ENCODE measurements around the gene MYLK.

MYLK gene

GRCh38 chr3:123787133-123787532 is 97.0 kb downstream of the MYLK start:
- TF ChIP-seq, protein P1, sequence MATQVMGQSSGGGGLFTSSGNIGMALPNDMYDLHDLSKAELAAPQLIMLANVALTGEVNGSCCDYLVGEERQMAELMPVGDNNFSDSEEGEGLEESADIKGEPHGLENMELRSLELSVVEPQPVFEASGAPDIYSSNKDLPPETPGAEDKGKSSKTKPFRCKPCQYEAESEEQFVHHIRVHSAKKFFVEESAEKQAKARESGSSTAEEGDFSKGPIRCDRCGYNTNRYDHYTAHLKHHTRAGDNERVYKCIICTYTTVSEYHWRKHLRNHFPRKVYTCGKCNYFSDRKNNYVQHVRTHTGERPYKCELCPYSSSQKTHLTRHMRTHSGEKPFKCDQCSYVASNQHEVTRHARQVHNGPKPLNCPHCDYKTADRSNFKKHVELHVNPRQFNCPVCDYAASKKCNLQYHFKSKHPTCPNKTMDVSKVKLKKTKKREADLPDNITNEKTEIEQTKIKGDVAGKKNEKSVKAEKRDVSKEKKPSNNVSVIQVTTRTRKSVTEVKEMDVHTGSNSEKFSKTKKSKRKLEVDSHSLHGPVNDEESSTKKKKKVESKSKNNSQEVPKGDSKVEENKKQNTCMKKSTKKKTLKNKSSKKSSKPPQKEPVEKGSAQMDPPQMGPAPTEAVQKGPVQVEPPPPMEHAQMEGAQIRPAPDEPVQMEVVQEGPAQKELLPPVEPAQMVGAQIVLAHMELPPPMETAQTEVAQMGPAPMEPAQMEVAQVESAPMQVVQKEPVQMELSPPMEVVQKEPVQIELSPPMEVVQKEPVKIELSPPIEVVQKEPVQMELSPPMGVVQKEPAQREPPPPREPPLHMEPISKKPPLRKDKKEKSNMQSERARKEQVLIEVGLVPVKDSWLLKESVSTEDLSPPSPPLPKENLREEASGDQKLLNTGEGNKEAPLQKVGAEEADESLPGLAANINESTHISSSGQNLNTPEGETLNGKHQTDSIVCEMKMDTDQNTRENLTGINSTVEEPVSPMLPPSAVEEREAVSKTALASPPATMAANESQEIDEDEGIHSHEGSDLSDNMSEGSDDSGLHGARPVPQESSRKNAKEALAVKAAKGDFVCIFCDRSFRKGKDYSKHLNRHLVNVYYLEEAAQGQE (IDR thresholded peaks at IDR 0.05; ENCODE audit: insufficient replicate concordance, low read depth): no peak
- no peak for TF ChIP-seq SPI1 (IDR thresholded peaks at IDR 0.05; ENCODE audit: borderline replicate concordance, low read depth)
- DNase-seq (ENCODE audit: low read depth in 1 of 2, low spot score in 1 of 2): no peak

DNA sequence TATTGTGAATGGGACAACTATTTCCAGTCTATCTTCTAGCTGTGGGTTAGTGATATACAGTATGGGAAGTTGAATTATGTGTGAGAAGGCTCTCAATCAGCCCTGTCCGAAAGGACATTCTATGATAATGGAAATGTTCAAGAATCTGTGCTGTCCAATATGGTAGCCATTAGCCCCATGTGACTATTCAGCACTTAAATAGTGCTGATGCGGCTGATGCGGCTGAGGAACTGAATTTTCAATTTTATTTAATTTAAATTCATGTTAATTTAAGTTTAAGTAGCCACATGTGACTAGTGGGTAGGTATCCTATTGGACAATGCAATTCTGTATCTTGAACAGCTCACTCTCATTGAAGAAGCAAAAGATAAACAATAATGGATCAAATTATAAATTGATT is 98.5 kb downstream of the MYLK start:
- Histone ChIP-seq H3K4me3 (replicated peaks; ENCODE audit: insufficient read depth, low read length) (no peak overlapping the region), H3K27me3 (ENCODE audit: insufficient read depth, poor library complexity, severe bottlenecking) (peaks cover 4% of the 10 kb centered on the region), H3K27ac (replicated peaks) (no peak overlapping the region)
- no peak for DNase-seq (ENCODE audit: low read depth in 1 of 2, low spot score in 1 of 2)
- TF ChIP-seq, protein P2, sequence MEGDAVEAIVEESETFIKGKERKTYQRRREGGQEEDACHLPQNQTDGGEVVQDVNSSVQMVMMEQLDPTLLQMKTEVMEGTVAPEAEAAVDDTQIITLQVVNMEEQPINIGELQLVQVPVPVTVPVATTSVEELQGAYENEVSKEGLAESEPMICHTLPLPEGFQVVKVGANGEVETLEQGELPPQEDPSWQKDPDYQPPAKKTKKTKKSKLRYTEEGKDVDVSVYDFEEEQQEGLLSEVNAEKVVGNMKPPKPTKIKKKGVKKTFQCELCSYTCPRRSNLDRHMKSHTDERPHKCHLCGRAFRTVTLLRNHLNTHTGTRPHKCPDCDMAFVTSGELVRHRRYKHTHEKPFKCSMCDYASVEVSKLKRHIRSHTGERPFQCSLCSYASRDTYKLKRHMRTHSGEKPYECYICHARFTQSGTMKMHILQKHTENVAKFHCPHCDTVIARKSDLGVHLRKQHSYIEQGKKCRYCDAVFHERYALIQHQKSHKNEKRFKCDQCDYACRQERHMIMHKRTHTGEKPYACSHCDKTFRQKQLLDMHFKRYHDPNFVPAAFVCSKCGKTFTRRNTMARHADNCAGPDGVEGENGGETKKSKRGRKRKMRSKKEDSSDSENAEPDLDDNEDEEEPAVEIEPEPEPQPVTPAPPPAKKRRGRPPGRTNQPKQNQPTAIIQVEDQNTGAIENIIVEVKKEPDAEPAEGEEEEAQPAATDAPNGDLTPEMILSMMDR (IDR thresholded peaks at IDR 0.05; ENCODE audit: insufficient read depth, low read length): no peak
- TF ChIP-seq, protein P1 (IDR thresholded peaks at IDR 0.05; ENCODE audit: insufficient replicate concordance, low read depth): no peak
- TF ChIP-seq SPI1 (IDR thresholded peaks at IDR 0.05; ENCODE audit: borderline replicate concordance, low read depth): no peak
- TF ChIP-seq POLR2AphosphoS5 (IDR thresholded peaks at IDR 0.05; ENCODE audit: low read depth): no peak
- no peak for TF ChIP-seq GABPA (IDR thresholded peaks at IDR 0.05; ENCODE audit: low read depth)

More at GRCh38 chr3:123787133-123787532, 97.0 kb downstream of the MYLK start:
- no peak overlapping the region for H3K27ac ChIP-seq (replicated peaks)
- H3K4me3 ChIP-seq (replicated peaks; ENCODE audit: insufficient read depth, low read length): no peak overlapping the region
- H3K27me3 ChIP-seq (ENCODE audit: insufficient read depth, poor library complexity, severe bottlenecking): no peaks in the 10 kb centered on the region

GRCh38 chr3:123783811-123784210 is 100.3 kb downstream of the MYLK start:
- H3K27ac ChIP-seq (replicated peaks): no peak overlapping the region
- TF ChIP-seq, protein P2 (IDR thresholded peaks at IDR 0.05; ENCODE audit: insufficient read depth, low read length): no peak
- TF ChIP-seq SPI1 (IDR thresholded peaks at IDR 0.05; ENCODE audit: borderline replicate concordance, low read depth) (no peak), GABPA (IDR thresholded peaks at IDR 0.05; ENCODE audit: low read depth) (no peak), POLR2AphosphoS5 (IDR thresholded peaks at IDR 0.05; ENCODE audit: low read depth) (no peak)
- TF ChIP-seq, protein P1 (IDR thresholded peaks at IDR 0.05; ENCODE audit: insufficient replicate concordance, low read depth): no peak
- no peak for DNase-seq (ENCODE audit: low read depth in 1 of 2, low spot score in 1 of 2)
- peaks cover 4% of the 10 kb centered on the region for H3K27me3 ChIP-seq (ENCODE audit: insufficient read depth, poor library complexity, severe bottlenecking)
- no peak overlapping the region for H3K4me3 ChIP-seq (replicated peaks; ENCODE audit: insufficient read depth, low read length)

Data from HL-60 (cell line).